MM.1S (cell line): ENCODE data around the gene SERPINA6.
A peak's percentile ranks its signal among the peaks of the same experiment; 100 is the strongest.

Experiments used
- DNase-seq: peaks from one replicate; pipeline ENCODE4 v3.0.0-alpha.2; 2015
- H2AFZ ChIP-seq: fragments of 300-600 bp; sonication (generic); 2 replicates; pipeline ENCODE4 v1.6.0; 2016; ENCODE audit warnings: antibody characterized with exemption, low read length
- H3F3A ChIP-seq: fragments of 300-600 bp; sonication (generic); 2 replicates; pipeline ENCODE4 v1.6.1; 2016; ENCODE audit warnings: mild to moderate bottlenecking, antibody characterized with exemption, low read length, moderate library complexity, mixed read lengths; ENCODE audit not compliant: insufficient read depth
- H3K27ac ChIP-seq: fragments of 300-600 bp; sonication (generic); 2 replicates; pipeline ENCODE4 v1.5.1; 2016; ENCODE audit warnings: mild to moderate bottlenecking, low read length
- H3K27me3 ChIP-seq: fragments of 300-600 bp; sonication (generic); replicated peaks from 2 replicates; pipeline ENCODE4 v1.6.0; 2016; ENCODE audit warnings: low read length; ENCODE audit not compliant: insufficient read depth
- H3K36me3 ChIP-seq: fragments of 300-600 bp; sonication (generic); replicated peaks from 2 replicates; pipeline ENCODE4 v1.6.1; 2016; ENCODE audit warnings: mild to moderate bottlenecking, low read length, mixed read lengths; ENCODE audit not compliant: insufficient read depth
- H3K4me1 ChIP-seq: fragments of 300-600 bp; sonication (generic); 2 replicates; pipeline ENCODE4 v1.6.1; 2016; ENCODE audit warnings: low read length, mixed read lengths
- H3K4me2 ChIP-seq: fragments of 300-600 bp; sonication (generic); 2 replicates; pipeline ENCODE4 v1.6.0; 2016; ENCODE audit warnings: low read depth, low read length
- H3K4me3 ChIP-seq: fragments of 300-600 bp; sonication (generic); 2 replicates; pipeline ENCODE4 v1.5.1; 2016; ENCODE audit warnings: low read length, mixed read lengths
- H3K79me2 ChIP-seq: fragments of 300-600 bp; sonication (generic); 2 replicates; pipeline ENCODE4 v1.6.1; 2016; ENCODE audit warnings: mixed run types, low read length, mixed read lengths
- H3K9ac ChIP-seq: fragments of 300-600 bp; sonication (generic); 2 replicates; pipeline ENCODE4 v1.6.1; 2016; ENCODE audit warnings: low read length, mixed read lengths
- H3K9me2 ChIP-seq: fragments of 300-600 bp; sonication (generic); replicated peaks from 2 replicates; pipeline ENCODE4 v1.6.1; 2016; ENCODE audit warnings: mild to moderate bottlenecking, low read length, mixed read lengths; ENCODE audit not compliant: insufficient read depth
- H3K9me3 ChIP-seq: fragments of 300-600 bp; sonication (generic); replicated peaks from 2 replicates; pipeline ENCODE4 v1.6.1; 2016; ENCODE audit warnings: mild to moderate bottlenecking, low read length, mixed read lengths; ENCODE audit not compliant: insufficient read depth
- H4K20me1 ChIP-seq: fragments of 300-600 bp; sonication (generic); 2 replicates; pipeline ENCODE4 v1.6.1; 2016; ENCODE audit warnings: mild to moderate bottlenecking, low read length, moderate library complexity, mixed read lengths; ENCODE audit not compliant: insufficient read depth
- CTCF ChIP-seq: fragments of 300-600 bp; sonication (generic); IDR thresholded peaks from 2 replicates; pipeline ENCODE4 v1.5.1; 2016; ENCODE audit warnings: antibody characterized with exemption, low read length, mixed read lengths
- EZH2 ChIP-seq: fragments of 300-600 bp; sonication (generic); optimal IDR thresholded peaks from 2 replicates; pipeline ENCODE3; 2017; ENCODE audit warnings: low read depth, mild to moderate bottlenecking, antibody characterized with exemption, low read length, mixed read lengths
- EZH2phosphoT487 ChIP-seq: fragments of 300-600 bp; sonication (generic); IDR thresholded peaks from 2 replicates; pipeline ENCODE4 v1.6.1; 2018; ENCODE audit warnings: antibody characterized with exemption, low read length

The SERPINA6 gene

GRCh38 chr14:94307410-94307992, 15.6 kb downstream of the SERPINA6 start:
- Histone ChIP-seq H3K27me3 (no peaks in the 10 kb centered on the region), H3K36me3 (no peaks in the 10 kb centered on the region), H3K4me2 (no peak overlapping the region), H3K9me3 (no peaks in the 10 kb centered on the region), H3K27ac (no peak overlapping the region), H4K20me1 (no peaks in the 10 kb centered on the region), H3K4me3 (no peak overlapping the region), H3K4me1 (no peaks in the 10 kb centered on the region), H2AFZ (no peak overlapping the region), H3K9ac (no peak overlapping the region), H3K79me2 (no peaks in the 10 kb centered on the region), H3K9me2 (no peaks in the 10 kb centered on the region), H3F3A (no peaks in the 10 kb centered on the region)
- TF ChIP-seq EZH2 (no peak), CTCF (peak; percentile 39)
- no peak for DNase-seq

- Histone ChIP-seq H3K9ac (no peak overlapping the region), H2AFZ (no peak overlapping the region), H3K4me3 (no peak overlapping the region), H3K27ac (no peak overlapping the region), H3K27me3 (no peaks in the 10 kb centered on the region), H3K9me3 (no peaks in the 10 kb centered on the region), H3K9me2 (no peaks in the 10 kb centered on the region), H3F3A (no peaks in the 10 kb centered on the region), H3K36me3 (no peaks in the 10 kb centered on the region), H4K20me1 (no peaks in the 10 kb centered on the region), H3K79me2 (no peaks in the 10 kb centered on the region), H3K4me1 (no peaks in the 10 kb centered on the region), H3K4me2 (no peak overlapping the region)
- no peak for TF ChIP-seq EZH2
- no peak for TF ChIP-seq CTCF
- TF ChIP-seq EZH2phosphoT487 = no peak
- DNase-seq = no peak
Observed at GRCh38 chr14:94306047-94306978, 16.8 kb downstream of the SERPINA6 start.

GRCh38 chr14:94305620-94306019, 17.5 kb downstream of the SERPINA6 start:
- H3K4me3 ChIP-seq = no peak overlapping the region
- H3K9me3 ChIP-seq = no peaks in the 10 kb centered on the region
- H3K4me2 ChIP-seq = no peak overlapping the region
- no peak overlapping the region for H3K27ac ChIP-seq
- DNase-seq = no peak
- H3K36me3 ChIP-seq = no peaks in the 10 kb centered on the region
- no peaks in the 10 kb centered on the region for H3K9me2 ChIP-seq
- H3K9ac ChIP-seq = no peak overlapping the region
- H3F3A ChIP-seq = no peaks in the 10 kb centered on the region
- H3K27me3 ChIP-seq = no peaks in the 10 kb centered on the region
- no peaks in the 10 kb centered on the region for H3K4me1 ChIP-seq
- no peaks in the 10 kb centered on the region for H3K79me2 ChIP-seq
- no peak for TF ChIP-seq EZH2phosphoT487
- TF ChIP-seq EZH2 = no peak
- no peak for TF ChIP-seq CTCF
- no peak overlapping the region for H2AFZ ChIP-seq
- H4K20me1 ChIP-seq = no peaks in the 10 kb centered on the region
